Gastroesophageal sphincter (tissue), 3 donors: ENCODE data around the gene ZCCHC14.
"Not testable (repeated sequence)": the region's sequence is repeated elsewhere in the genome, so short reads cannot be mapped to it uniquely, and the experiment has no call there.

Source experiments
- POLR2AphosphoS5 ChIP-seq: sonication (generic); formaldehyde crosslinking; IDR thresholded peaks from one replicate; pipeline ENCODE4 v1.6.1; 2017; ENCODE audit warnings: antibody characterized with exemption
- TF ChIP-seq, protein P1 (sequence below), 4 experiments: fragments of 200-600 bp in 2 of 4; fragments of 450-650 bp in 2 of 4; sonication (generic) in 1 of 4; IDR thresholded peaks; one replicate each; pipeline ENCODE4 v1.5.1; 2017 to 2019; ENCODE audit warnings: antibody characterized with exemption in 4 of 4, mild to moderate bottlenecking in 2 of 4, moderate library complexity in 2 of 4

DNA sequence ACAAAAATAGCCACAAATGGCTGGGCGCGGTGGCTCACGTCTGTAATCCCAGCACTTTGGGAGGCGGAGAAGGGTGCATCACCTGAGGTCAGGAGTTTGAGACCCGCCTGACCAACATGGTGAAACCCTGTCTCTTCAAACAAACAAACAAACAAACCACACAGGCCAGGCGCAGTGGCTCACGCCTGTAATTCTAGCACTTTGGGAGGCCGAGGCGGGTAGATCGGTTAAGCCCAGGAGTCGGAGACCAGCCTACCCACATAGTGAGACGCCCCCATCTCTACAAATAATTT, 108.0 kb downstream of the ZCCHC14 start:
- TF ChIP-seq, protein P1, sequence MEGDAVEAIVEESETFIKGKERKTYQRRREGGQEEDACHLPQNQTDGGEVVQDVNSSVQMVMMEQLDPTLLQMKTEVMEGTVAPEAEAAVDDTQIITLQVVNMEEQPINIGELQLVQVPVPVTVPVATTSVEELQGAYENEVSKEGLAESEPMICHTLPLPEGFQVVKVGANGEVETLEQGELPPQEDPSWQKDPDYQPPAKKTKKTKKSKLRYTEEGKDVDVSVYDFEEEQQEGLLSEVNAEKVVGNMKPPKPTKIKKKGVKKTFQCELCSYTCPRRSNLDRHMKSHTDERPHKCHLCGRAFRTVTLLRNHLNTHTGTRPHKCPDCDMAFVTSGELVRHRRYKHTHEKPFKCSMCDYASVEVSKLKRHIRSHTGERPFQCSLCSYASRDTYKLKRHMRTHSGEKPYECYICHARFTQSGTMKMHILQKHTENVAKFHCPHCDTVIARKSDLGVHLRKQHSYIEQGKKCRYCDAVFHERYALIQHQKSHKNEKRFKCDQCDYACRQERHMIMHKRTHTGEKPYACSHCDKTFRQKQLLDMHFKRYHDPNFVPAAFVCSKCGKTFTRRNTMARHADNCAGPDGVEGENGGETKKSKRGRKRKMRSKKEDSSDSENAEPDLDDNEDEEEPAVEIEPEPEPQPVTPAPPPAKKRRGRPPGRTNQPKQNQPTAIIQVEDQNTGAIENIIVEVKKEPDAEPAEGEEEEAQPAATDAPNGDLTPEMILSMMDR (IDR thresholded peaks at IDR 0.05) = not testable (repeated sequence)
- not testable (repeated sequence) for TF ChIP-seq POLR2AphosphoS5
